Prostate gland (tissue), 2 donors: ENCODE measurements around the gene ZBTB21.

Experiments
- CTCF ChIP-seq, 4 experiments: fragments of 200-600 bp in 2 of 4; fragments of 450-650 bp in 2 of 4; sonication (generic) in 2 of 4; IDR thresholded peaks; 1 replicate in 3 of 4; 2 replicates in 1 of 4; pipeline ENCODE4 v1.5.1; 2016 to 2019; ENCODE audit warnings: antibody characterized with exemption in 4 of 4, mild to moderate bottlenecking in 2 of 4, moderate library complexity in 2 of 4
- POLR2A ChIP-seq: fragments of 450-650 bp; IDR thresholded peaks from one replicate; pipeline ENCODE4 v1.6.1; 2016; ENCODE audit warnings: antibody characterized with exemption, mild to moderate bottlenecking
- POLR2AphosphoS5 ChIP-seq: sonication (generic); formaldehyde crosslinking; IDR thresholded peaks from one replicate; pipeline ENCODE4 v1.6.1; 2017; ENCODE audit warnings: antibody characterized with exemption

GRCh38 chr21:41970751-41971653 is 39.2 kb downstream of the ZBTB21 start:
- TF ChIP-seq CTCF (IDR thresholded peaks at IDR 0.05) (no peak), POLR2A (no peak), POLR2AphosphoS5 (no peak)
